Activated CD4-positive, alpha-beta T cell treated with anti-CD3 and anti-CD28 coated beads for 1 hour (primary cell): ENCODE results near the gene DLX1.
"Not testable (repeated sequence)": the region's sequence is repeated elsewhere in the genome, so short reads cannot be mapped to it uniquely, and the experiment has no call there.

Experiments used
- DNase-seq: peaks from one replicate; pipeline ENCODE4 v3.0.0-alpha.2; 2020

DLX1 gene

GRCh38 chr2:172066394-172066886 lies 18.9 kb upstream of the DLX1 start:
- DNase-seq, result no peak

GRCh38 chr2:172067905-172068304 lies 17.4 kb upstream of the DLX1 start:
- DNase-seq, result not testable (repeated sequence)

- no peak for DNase-seq
These were observed 14.4 kb upstream of the DLX1 start for GRCh38 chr2:172070936-172071335.

GRCh38 chr2:172072303-172072702 lies 13.0 kb upstream of the DLX1 start:
- DNase-seq, result no peak

- no peak for DNase-seq
These were observed 12.6 kb upstream of the DLX1 start for GRCh38 chr2:172072706-172073105.

GRCh38 chr2:172073518-172073917 lies 11.8 kb upstream of the DLX1 start:
- no peak for DNase-seq

GRCh38 chr2:172074254-172074653 lies 11.1 kb upstream of the DLX1 start:
- no peak for DNase-seq

- DNase-seq, result no peak
These were observed 5.9 kb upstream of the DLX1 start for GRCh38 chr2:172079416-172079815.

GRCh38 chr2:172079838-172080640 lies 5.3 kb upstream of the DLX1 start:
- DNase-seq, result no peak

- no peak for DNase-seq
These were observed 4.6 kb upstream of the DLX1 start for GRCh38 chr2:172080641-172081220.

- DNase-seq, result no peak
These were observed 3.9 kb upstream of the DLX1 start for GRCh38 chr2:172081221-172082022.

- no peak for DNase-seq
These were observed 3.0 kb upstream of the DLX1 start for GRCh38 chr2:172082105-172082943.

GRCh38 chr2:172082944-172083627 lies 2.2 kb upstream of the DLX1 start:
- DNase-seq, result no peak

- DNase-seq, result no peak
These were observed 1.5 kb upstream of the DLX1 start for GRCh38 chr2:172083628-172084394.

- DNase-seq, result no peak
These were observed 987 bp upstream of the DLX1 start for GRCh38 chr2:172084395-172084644.

GRCh38 chr2:172084645-172085459 lies 455 bp upstream of the DLX1 start:
- DNase-seq, result no peak

GRCh38 chr2:172086241-172087206 lies 1.2 kb downstream of the DLX1 start:
- DNase-seq, result no peak

GRCh38 chr2:172087207-172087779 lies 2.0 kb downstream of the DLX1 start:
- no peak for DNase-seq

GRCh38 chr2:172087780-172088244 lies 2.5 kb downstream of the DLX1 start:
- no peak for DNase-seq
